RKO (cell line): ENCODE results near the gene MC1R.
"Not testable (repeated sequence)": the region's sequence is repeated elsewhere in the genome, so short reads cannot be mapped to it uniquely, and the experiment has no call there.

ENCODE experiments used
- DNase-seq: peaks from one replicate; pipeline ENCODE4 v3.0.0-alpha.2; 2016; ENCODE audit warnings: low spot score

Gene MC1R

DNA sequence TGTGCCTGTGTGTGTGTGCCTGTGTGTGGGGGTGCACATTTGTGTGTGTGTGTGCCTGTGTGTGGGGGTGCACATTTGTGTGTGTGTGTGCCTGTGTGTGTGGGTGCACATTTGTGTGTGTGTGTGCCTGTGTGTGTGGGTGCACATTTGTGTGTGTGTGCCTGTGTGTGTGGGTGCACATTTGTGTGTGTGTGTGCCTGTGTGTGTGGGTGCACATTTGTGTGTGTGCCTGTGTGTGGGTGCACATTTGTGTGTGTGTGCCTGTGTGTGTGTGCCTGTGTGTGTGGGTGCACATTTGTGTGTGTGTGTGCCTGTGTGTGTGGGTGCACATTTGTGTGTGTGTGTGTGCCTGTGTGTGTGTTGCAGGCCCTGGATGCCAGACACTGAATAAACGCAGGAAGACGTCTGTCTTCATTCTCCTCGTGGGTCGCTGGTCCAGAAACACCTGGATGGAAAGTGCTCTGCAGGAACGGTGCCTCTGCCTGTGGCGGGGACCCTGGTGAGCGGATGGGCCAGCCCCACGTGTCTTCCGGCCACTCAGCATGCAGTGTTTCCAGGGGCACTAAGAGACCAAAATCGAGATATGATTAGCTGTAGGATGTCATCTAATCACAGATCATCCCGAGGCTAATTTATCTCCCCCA, 3.9 kb upstream of the MC1R start:
- DNase-seq = not testable (repeated sequence)

DNA sequence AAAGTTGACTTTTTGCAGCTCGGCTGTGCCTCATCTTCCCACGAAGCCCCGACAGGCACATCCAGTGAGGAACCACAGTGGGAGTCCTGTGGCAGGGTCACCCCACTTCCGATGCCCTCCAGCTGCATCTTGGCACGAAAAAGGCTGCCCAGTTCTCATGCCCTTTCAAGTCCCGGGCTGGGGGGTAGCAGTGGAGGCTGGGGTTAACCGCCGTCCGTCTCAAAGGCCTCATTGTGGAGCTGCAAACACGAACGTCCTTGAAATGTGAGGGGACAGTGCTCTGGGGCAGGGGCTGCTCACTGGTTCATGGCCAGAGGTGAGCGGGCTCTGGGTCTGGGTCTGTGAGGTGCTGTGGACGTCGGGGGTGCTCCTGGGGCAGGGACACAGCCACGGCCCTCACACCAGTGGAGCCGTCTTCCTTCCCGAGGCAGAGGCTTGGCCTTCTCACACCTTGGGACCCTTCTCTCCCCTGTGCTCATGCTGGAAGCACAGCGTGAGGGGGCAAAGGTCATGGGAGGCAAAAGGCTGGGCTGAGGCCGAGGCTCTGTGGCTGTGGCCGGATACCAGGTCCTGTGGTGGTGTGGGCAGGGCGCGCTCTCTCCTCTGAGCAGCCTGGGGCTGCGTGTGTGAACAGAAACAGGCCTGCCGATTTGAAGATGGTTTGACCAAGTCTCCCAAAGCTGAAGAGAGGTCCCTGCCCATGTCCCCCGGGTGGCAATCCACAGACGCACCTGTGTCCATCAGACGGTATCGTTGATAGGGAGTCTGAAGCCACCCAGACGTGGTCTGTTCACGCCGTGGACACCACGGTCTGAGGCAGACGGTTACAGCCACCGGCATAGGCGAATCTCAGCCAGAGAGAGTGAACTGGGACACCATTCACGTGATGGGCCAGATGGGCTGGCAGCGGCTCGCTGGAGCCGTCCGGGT, 3.1 kb upstream of the MC1R start:
- no peak for DNase-seq

DNA sequence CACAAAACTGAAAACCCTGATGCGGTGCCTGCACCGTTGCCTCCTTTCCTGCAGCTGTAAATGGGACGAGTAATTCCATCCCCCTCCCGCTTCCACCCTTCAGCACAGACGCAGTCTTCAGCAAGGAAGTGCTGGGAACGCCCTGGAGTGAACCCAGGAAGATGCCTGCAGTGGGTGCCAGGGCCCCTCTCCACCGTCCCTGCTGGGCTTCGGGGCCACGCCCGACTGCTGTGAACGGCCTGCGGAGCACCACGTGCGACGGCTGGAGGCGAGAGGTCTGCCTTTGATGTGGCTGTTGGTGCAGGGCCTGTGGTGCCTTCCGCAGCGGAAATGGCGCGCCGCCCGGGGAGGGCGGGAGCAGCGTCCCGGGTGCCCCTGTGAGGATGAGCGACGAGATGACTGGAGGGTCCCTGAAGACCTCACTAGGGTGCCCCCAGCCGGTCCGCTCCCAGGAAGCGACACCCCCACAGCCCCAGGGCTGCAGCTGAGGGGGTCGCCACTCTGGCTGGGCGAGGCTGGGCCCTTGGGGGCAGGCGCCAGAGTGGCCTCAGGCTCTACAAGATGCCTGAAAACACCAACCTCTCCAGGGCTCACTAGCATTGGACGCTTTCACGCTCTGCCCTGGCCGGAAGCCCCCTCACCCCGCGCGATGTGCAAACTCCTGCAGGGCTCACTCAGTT, 749 bp upstream of the MC1R start:
- peak; percentile 94 for DNase-seq

DNA sequence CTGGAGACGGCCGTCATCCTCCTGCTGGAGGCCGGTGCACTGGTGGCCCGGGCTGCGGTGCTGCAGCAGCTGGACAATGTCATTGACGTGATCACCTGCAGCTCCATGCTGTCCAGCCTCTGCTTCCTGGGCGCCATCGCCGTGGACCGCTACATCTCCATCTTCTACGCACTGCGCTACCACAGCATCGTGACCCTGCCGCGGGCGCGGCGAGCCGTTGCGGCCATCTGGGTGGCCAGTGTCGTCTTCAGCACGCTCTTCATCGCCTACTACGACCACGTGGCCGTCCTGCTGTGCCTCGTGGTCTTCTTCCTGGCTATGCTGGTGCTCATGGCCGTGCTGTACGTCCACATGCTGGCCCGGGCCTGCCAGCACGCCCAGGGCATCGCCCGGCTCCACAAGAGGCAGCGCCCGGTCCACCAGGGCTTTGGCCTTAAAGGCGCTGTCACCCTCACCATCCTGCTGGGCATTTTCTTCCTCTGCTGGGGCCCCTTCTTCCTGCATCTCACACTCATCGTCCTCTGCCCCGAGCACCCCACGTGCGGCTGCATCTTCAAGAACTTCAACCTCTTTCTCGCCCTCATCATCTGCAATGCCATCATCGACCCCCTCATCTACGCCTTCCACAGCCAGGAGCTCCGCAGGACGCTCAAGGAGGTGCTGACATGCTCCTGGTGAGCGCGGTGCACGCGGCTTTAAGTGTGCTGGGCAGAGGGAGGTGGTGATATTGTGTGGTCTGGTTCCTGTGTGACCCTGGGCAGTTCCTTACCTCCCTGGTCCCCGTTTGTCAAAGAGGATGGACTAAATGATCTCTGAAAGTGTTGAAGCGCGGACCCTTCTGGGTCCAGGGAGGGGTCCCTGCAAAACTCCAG, 1.1 kb downstream of the MC1R start:
- DNase-seq = no peak

DNA sequence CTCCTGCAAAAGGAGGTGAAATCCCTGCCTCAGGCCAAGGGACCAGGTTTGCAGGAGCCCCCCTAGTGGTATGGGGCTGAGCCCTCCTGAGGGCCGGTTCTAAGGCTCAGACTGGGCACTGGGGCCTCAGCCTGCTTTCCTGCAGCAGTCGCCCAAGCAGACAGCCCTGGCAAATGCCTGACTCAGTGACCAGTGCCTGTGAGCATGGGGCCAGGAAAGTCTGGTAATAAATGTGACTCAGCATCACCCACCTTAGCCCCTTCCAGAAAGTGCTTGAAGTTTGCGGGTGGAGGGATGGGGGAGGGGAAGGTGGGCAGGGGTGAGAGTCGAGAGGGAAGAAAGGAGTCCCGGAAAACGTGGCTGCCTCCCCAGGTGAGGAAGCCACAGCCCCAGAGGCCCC, 2.1 kb downstream of the MC1R start:
- no peak for DNase-seq

DNA sequence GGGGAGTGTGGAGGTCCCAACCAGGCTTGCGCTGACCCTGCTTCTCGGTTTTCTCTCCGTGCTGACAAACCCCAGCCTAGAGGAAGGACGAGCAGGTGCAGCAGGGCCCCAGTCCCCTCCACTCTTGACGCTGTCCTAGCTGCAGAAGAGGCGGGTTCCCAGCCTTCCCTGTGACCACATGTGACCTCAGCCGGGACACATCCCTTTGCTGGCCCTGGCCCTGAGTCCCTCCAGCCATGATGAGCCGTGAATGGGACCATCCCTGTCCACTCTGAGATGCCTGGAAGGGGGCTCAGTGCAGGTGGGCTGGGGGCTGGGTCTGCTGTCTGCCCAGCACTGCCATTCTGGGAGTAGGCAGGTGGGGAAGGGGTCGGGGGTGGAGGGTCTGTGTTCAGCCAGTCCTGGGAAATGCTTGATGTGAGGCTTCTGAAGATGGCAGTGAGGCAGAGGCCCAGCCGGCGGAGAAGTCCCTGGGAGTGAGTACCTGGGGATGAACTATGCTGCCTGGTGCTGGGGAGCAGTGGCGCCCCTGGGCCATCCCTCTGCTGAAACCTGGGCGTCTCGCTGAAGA, 2.6 kb downstream of the MC1R start:
- DNase-seq = no peak

DNA sequence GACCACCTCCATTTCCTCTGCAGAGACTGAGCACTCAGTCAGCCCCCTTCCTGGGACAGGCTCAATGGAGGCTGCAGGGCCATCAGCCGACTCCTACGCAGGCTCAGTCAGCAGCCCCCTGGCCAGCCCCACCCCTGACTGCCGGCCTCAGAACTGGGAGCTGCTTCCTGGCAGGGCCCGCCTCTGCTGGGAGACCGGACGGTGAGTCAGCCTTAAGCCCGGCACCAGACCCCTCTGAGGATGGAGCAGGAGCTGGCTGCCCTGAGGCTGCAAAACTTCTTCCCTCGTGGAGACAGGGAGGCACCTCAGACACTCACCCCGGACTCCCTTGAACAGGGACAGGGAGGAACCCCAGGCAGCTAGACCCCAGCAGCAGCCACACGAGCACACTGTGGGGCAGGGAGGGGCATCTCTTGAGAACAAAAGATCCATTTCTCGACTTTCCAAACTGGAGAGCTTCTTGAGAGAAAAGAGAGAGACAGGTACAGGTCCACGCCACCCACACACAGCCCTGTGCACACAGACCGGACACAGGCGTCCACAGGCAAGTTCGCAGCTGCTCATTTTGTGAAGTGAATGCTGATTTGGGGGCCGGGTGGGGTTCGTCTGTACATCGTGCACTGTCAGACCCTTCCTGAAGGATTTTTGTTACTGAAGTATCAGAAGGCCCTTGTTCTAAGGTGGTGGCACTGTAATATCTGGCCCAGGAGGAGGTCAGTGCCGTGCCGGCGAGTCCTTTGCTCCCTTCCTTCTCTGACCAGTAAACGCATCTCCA, 3.2 kb downstream of the MC1R start:
- peak; percentile 95 for DNase-seq

DNA sequence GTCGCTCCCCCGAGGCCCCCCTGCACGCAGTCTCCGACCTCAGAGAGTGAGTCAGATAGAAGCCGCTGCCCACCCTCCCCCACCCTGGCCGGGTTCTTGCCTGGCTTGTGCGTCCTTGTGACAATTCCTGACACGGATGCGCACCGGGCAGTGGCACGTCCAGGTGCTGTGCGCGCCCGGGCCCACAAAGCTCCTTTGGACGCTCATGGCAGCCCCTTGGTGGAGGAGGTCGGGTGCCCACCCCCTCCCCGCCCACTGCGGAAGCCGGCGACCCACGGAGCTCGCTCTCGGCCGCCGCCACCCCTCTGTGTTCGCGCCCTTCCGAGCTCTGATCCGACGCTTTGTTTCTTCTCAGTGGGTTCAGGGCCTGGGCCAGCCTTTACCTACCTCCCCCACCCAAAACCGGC, 3.8 kb downstream of the MC1R start:
- DNase-seq = peak; percentile 93

DNA sequence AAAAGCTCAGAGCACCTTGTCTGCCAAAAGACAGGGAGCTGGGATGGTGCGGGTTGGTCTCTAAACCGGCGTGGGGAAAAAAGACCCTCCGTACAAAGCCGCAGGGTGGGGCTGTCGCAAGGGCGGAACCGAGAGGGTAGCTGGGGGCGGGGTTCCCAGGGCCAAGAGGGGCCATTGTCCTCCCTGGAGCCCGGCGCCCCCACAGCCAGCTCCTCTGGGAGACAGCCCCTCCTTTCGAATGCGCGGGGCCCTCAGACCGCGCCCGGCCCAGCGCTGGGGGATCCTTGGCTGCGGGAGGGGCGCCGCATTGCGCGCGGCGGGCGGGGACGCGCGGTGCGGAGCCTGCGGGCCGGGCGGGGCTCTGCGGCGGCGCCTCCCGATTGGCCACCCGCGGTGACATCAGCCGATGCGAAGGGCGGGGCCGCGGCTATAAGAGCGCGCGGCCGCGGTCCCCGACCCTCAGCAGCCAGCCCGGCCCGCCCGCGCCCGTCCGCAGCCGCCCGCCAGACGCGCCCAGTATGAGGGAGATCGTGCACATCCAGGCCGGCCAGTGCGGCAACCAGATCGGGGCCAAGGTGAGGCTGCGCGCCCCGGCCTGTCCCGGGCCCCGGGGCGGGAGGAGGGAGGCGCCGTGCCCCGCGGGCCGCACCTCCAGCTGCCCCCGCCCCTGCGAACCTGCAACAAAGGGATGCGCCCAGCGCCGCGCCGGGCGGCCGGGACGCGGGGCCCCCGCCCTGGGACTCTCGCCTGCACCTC, 4.4 kb downstream of the MC1R start, which contains the start of gene TUBB3:
TSS of gene TUBB3 (plus strand) at position 459 of the 756 bp plus-strand sequence. CDS start at position 519, 60 bp downstream.
- peak; percentile 84 for DNase-seq

DNA sequence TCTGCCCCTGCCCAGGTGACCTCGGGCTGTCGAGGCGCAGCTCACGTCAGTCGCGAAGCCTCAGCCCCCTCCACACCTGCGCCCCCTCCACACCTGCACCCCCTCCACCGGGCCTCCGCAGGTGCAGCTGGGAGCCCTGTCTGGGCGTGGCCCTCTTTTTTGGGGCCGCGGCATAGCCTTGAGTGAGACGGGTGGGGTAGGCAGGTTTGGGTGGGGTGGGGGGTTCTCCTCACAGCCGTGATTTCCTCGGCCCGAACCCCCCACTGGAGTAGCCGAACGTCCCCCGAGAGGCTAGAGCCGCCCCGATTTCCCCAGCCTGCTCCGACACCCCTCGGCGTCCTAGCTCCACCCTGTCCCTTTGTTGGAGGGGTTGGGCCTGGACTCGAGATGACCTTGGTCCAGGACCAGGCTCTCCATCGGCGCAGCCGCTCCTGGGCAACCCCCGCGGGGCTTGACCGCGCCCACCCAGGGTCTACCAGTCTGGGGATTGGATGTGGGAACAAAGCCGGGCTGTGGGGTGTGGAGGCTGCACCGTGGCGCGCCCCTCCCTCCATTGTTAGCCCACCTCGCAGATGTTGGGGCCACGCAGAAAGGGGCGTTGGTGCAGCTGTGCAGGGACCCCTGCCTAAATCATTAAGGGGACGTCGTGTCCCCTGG, 5.1 kb downstream of the MC1R start:
- DNase-seq = no peak

DNA sequence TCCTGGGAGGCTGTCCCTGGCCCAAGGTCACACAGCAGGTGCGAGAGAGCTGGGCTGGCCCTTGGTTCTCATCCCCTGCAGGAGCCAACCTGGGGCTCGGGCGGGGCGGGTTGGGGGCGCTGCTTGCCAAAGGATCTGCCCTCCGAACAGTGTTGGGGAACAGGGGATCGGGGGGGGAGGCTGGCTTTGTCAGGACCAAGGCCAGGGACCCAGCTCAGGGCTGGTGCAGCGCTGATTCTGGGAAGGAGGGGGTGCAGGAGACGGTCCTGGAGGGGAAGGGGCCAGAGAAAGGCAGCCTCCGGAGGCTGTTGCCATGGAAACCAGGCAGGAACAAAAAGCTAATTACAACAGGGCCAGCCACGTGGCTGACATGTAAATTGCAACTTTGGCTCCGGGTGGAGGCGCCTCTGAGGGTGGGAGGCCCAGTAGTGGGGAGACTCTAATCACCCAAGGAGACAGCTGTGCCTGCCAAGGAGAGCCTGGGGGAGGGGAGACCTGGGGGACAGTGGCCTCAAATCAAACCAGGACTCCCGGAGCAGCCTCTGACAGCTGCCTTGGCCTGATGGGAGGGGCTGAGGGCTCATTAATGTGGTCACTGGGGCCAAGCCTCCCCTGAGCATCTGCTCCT, 5.7 kb downstream of the MC1R start:
- peak; percentile 73 for DNase-seq

DNA sequence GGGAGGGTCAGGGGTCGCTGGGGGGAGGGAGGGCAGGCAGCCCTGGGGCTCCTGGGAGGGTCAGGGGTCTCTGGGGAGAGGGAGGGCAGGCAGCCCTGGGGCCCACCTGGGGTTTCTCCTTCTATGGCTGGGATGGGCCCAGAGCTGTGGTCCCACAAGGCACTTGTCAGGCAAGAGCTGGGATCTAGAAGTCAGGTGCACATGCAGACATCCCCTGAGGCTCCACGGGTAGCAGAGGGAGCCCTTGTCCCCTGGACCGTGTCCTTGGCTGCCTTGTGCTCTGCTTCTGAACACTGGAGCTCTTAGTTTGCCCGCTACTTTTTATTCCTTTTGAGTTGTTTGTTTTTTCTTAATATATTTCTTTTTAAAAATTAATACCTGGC, 6.3 kb downstream of the MC1R start:
- no peak for DNase-seq

DNA sequence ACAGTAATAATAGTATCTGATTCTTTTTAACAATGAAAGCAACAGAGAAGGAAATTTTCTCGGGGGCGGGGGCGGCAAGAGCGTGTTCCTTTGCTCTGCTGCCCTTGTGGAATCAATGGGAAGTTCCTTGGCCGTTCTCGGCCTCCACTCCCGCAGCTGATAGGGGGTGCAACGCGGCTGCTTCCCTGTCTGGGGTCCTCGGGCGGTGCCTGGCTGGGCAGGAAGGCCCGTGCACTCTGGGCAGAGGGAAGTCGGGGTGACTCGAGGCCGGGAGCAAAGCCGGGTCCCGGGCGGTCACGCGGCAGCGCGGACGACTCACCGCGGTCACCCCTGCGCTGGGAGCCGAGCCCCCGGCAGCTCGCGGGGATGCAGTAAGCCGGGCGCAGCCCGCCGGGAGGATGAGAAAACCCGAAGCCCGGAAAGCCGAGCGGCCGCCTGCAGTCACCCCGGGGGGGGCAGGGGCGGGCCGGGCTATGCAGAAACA, 7.0 kb downstream of the MC1R start:
- peak; percentile 68 for DNase-seq

DNA sequence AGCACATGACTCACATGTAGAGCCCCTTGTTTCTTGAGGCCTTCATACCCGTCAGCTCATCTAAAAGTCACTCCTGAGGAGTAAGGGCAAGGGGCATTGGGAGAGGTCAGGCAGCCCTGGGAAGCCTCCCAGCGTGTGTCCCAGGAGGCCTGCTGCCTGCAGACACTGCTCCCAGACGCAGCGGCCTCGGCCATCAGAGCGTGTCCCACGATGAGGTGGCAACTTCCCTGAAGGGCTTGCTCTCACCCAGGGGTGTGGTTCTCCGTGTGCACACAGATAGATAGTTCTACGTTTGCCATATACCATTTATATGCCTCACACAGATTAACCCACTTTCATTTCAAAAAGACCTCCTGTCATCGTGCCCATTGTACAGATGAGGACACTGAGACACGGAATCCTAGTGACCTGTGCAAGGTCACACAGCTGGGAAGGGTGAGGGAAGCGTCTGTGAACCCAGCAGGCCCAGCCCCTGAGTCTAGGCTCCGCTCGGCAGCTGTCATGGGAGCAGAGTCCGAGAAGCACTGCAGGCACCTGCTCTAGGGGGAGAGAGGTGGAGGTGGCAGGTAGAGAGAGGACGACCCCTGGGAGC, 12.7 kb downstream of the MC1R start:
- DNase-seq = no peak

DNA sequence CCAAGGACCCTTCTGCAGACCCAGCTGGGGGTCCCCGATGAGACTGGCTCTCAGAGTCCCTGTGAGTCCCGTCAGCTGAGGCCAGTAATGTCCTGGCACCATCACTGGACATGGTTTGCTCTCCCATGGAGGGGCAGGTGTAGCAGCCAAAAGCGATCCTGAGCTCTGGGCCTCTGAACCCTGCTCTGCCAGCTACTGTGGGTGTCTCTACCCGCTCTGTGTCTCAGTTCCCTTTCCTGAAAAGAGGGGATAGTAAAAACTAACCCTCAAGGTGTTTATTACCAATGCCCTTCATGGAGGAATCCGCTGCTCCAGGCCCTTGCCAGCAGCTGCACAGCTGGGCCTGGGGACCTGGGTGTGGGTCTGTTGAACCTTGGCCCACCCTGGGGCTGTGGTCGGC, 13.3 kb downstream of the MC1R start:
- DNase-seq = no peak

DNA sequence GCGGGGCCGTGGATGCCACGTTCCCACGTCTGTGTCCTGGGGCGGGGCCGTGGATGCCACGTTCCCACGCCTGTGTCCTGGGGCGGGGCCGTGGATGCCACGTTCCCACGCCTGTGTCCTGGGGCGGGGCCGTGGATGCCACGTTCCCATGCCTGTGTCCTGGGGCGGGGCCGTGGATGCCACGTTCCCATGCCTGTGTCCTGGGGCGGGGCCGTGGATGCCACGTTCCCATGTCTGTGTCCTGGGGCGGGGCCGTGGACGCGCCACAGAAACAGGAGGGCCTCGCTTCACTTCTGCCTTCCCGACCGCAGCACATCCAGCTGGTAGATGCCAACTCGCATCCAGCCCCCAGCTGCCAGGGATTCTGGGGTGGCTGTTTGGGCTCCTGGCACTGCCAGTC, 15.4 kb downstream of the MC1R start:
- not testable (repeated sequence) for DNase-seq

DNA sequence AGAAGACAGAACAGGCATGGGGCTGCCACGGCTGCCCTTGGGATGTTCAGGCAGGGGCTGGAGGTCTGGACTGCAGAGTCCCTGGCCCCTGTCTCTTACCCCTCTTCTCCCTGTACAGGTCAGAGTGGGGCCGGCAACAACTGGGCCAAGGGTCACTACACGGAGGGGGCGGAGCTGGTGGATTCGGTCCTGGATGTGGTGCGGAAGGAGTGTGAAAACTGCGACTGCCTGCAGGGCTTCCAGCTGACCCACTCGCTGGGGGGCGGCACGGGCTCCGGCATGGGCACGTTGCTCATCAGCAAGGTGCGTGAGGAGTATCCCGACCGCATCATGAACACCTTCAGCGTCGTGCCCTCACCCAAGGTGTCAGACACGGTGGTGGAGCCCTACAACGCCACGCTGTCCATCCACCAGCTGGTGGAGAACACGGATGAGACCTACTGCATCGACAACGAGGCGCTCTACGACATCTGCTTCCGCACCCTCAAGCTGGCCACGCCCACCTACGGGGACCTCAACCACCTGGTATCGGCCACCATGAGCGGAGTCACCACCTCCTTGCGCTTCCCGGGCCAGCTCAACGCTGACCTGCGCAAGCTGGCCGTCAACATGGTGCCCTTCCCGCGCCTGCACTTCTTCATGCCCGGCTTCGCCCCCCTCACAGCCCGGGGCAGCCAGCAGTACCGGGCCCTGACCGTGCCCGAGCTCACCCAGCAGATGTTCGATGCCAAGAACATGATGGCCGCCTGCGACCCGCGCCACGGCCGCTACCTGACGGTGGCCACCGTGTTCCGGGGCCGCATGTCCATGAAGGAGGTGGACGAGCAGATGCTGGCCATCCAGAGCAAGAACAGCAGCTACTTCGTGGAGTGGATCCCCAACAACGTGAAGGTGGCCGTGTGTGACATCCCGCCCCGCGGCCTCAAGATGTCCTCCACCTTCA, 16.2 kb downstream of the MC1R start:
- no peak for DNase-seq
